SK-N-SH (cell line): Measurements from ENCODE around the gene ZNF799. TPM values are rescaled to one million over a fixed set of nuclear protein-coding genes. Genes with fewer than 3 reads are reported as not detected.
"Not testable (repeated sequence)": the region's sequence is repeated elsewhere in the genome, so short reads cannot be mapped to it uniquely, and the experiment has no call there.

Experiments used
- CTCF ChIA-PET: fragments of 300-600, 350-600 bp; formaldehyde crosslinking; extraction: SDS; loops from one replicate; lab custom pipeline; 2021; lab: Yijun Ruan, JAX
- POLR2A ChIA-PET: fragments of 350-600 bp; sonication (Branson Sonifier 250); formaldehyde crosslinking; extraction: SDS; loops from one replicate; lab custom pipeline; 2020; ENCODE audit warnings: antibody characterized with exemption, inconsistent platforms; lab: Yijun Ruan, JAX
- DNase-seq: peaks from one replicate; pipeline ENCODE4 v3.0.0; 2012
- H2AFZ ChIP-seq: fragments of 200-600 bp; sonication (generic); 2 replicates; pipeline ENCODE4 v1.8.1; 2016; ENCODE audit warnings: antibody characterized with exemption, mild to moderate bottlenecking, low read depth
- H3F3A ChIP-seq: fragments of 200-600 bp; sonication (generic); replicated peaks from 2 replicates; pipeline ENCODE3; 2016; ENCODE audit warnings: antibody characterized with exemption, mild to moderate bottlenecking; ENCODE audit not compliant: insufficient read depth
- H3K27ac ChIP-seq, 2 experiments: fragments of 200-500 bp in 1 of 2; fragments of 200-600 bp in 1 of 2; sonication (Bioruptor generic) in 1 of 2; sonication (generic), shearing (Covaris generic) in 1 of 2; 2 replicates each; pipeline versions ENCODE4 v1.5.1 to v1.6.1; 2014 to 2016; ENCODE audit warnings: low read depth in 2 of 2, inconsistent platforms in 1 of 2, low read length in 1 of 2, mild to moderate bottlenecking in 1 of 2, mixed read lengths in 1 of 2
- H3K27me3 ChIP-seq: fragments of 200-600 bp; sonication (generic), shearing (Covaris generic); 2 replicates; pipeline ENCODE4 v1.6.1; 2016; ENCODE audit warnings: mixed run types; ENCODE audit not compliant: insufficient read depth
- H3K36me3 ChIP-seq, 2 experiments: fragments of 200-500 bp in 1 of 2; fragments of 200-600 bp in 1 of 2; sonication (Bioruptor generic) in 1 of 2; sonication (generic) in 1 of 2; replicated peaks in 1 of 2; 2 replicates each; pipeline versions ENCODE3 to v1.5.1; 2014 to 2016; ENCODE audit warnings: low read length in 1 of 2, mild to moderate bottlenecking in 1 of 2; ENCODE audit not compliant: insufficient read depth in 2 of 2, control insufficient read depth in 1 of 2
- H3K4me1 ChIP-seq, 2 experiments: fragments of 200-500 bp in 1 of 2; fragments of 200-600 bp in 1 of 2; sonication (Bioruptor generic) in 1 of 2; sonication (generic), shearing (Covaris generic) in 1 of 2; 2 replicates each; pipeline versions ENCODE4 v1.5.1 to v1.6.1; 2014 to 2016; ENCODE audit warnings: low read depth in 1 of 2, low read length in 1 of 2, mixed run types in 1 of 2; ENCODE audit not compliant: insufficient read depth in 2 of 2, control insufficient read depth in 1 of 2
- H3K4me2 ChIP-seq: fragments of 200-600 bp; sonication (generic), shearing (Covaris generic); 2 replicates; pipeline ENCODE4 v1.6.1; 2017; ENCODE audit warnings: mixed run types
- H3K4me3 ChIP-seq, 2 experiments: fragments of 200-500 bp in 1 of 2; fragments of 200-600 bp in 1 of 2; sonication (Bioruptor generic) in 1 of 2; sonication (generic), shearing (Covaris generic) in 1 of 2; 2 replicates each; pipeline versions ENCODE4 v1.5.1 to v1.8.1; 2014 to 2016; ENCODE audit warnings: low read depth in 2 of 2, inconsistent platforms in 1 of 2, low read length in 1 of 2, mild to moderate bottlenecking in 1 of 2, mixed read lengths in 1 of 2, moderate library complexity in 1 of 2
- H3K79me2 ChIP-seq: fragments of 200-600 bp; sonication (generic); 2 replicates; pipeline ENCODE4 v1.8.1; 2017; ENCODE audit warnings: mild to moderate bottlenecking; ENCODE audit not compliant: insufficient read depth
- H3K9ac ChIP-seq: fragments of 200-600 bp; sonication (generic); 2 replicates; pipeline ENCODE4 v1.6.1; 2017; ENCODE audit warnings: mixed run types
- H3K9me2 ChIP-seq: fragments of 200-600 bp; sonication (generic); 2 replicates; pipeline ENCODE4 v1.6.1; 2017; ENCODE audit warnings: mixed run types
- H3K9me3 ChIP-seq: fragments of 200-600 bp; sonication (generic); 2 replicates; pipeline ENCODE4 v1.6.1; 2017; ENCODE audit warnings: mixed run types, mild to moderate bottlenecking, moderate library complexity
- H4K20me1 ChIP-seq: fragments of 200-600 bp; sonication (generic); 2 replicates; pipeline ENCODE4 v1.6.1; 2017; ENCODE audit warnings: mild to moderate bottlenecking, mixed run types; ENCODE audit not compliant: insufficient read depth
- CHD2 ChIP-seq: fragments of 150-350 bp; IDR thresholded peaks from 2 replicates; pipeline ENCODE4 v1.6.1; 2018; ENCODE audit warnings: low read length; ENCODE audit not compliant: partially characterized antibody
- CTCF ChIP-seq: fragments of 200-600 bp; sonication (generic); IDR thresholded peaks from 2 replicates; pipeline ENCODE4 v1.6.1; 2017; ENCODE audit warnings: antibody characterized with exemption, mild to moderate bottlenecking, moderate library complexity
- EP300 ChIP-seq, 2 experiments: IDR thresholded peaks; 2 replicates each; pipeline versions ENCODE4 v1.4.0 to v1.6.1; 2012; ENCODE audit warnings: borderline replicate concordance in 1 of 2, low read depth in 1 of 2, low read length in 1 of 2
- EZH2phosphoT487 ChIP-seq: fragments of 200-600 bp; sonication (generic); IDR thresholded peaks from 2 replicates; pipeline ENCODE4 v1.6.1; 2017; ENCODE audit warnings: low read depth, mixed run types, mild to moderate bottlenecking, antibody characterized with exemption, moderate library complexity, borderline replicate concordance
- FOXJ3 ChIP-seq: sonication (generic); formaldehyde crosslinking; IDR thresholded peaks from 2 replicates; pipeline ENCODE4 v1.5.1; 2020; ENCODE audit warnings: mild to moderate bottlenecking, missing genetic modification reagents
- FOXM1 ChIP-seq: IDR thresholded peaks from 2 replicates; pipeline ENCODE4 v1.4.0; 2012; ENCODE audit warnings: low read depth, mild to moderate bottlenecking
- GATA2 ChIP-seq: sonication (generic); formaldehyde crosslinking; IDR thresholded peaks from 2 replicates; pipeline ENCODE4 v1.5.0; 2020; ENCODE audit warnings: mild to moderate bottlenecking, missing genetic modification reagents
- IRF3 ChIP-seq: fragments of 150-350 bp; IDR thresholded peaks from 2 replicates; pipeline ENCODE4 v1.6.1; 2016; ENCODE audit warnings: mild to moderate bottlenecking, low read depth, low read length
- MEF2A ChIP-seq: IDR thresholded peaks from 2 replicates; pipeline ENCODE4 v1.4.0; 2012; ENCODE audit warnings: low read depth, borderline replicate concordance
- NFIC ChIP-seq: IDR thresholded peaks from 2 replicates; pipeline ENCODE4 v1.4.0; 2012; ENCODE audit warnings: borderline replicate concordance
- PBX3 ChIP-seq: IDR thresholded peaks from 2 replicates; pipeline ENCODE4; 2012
- RAD21 ChIP-seq: IDR thresholded peaks from 2 replicates; pipeline ENCODE4 v1.6.1; 2012; ENCODE audit warnings: mild to moderate bottlenecking, low read length
- RCOR1 ChIP-seq: fragments of 150-350 bp; IDR thresholded peaks from 2 replicates; pipeline ENCODE4 v1.6.1; 2017; ENCODE audit warnings: antibody characterized with exemption, low read length
- RFX5 ChIP-seq: IDR thresholded peaks from 2 replicates; pipeline ENCODE4 v1.6.1; 2012; ENCODE audit warnings: mild to moderate bottlenecking, improper control_type of control experiment, low read length
- TEAD4 ChIP-seq: IDR thresholded peaks from 2 replicates; pipeline ENCODE4 v1.4.0; 2012; ENCODE audit warnings: mild to moderate bottlenecking, borderline replicate concordance; ENCODE audit not compliant: insufficient read depth
- YY1 ChIP-seq: IDR thresholded peaks from 2 replicates; pipeline ENCODE4 v1.4.0; 2012; ENCODE audit warnings: low read depth, mild to moderate bottlenecking
- WGBS: methylation state at CpG from one replicate; pipeline ENCODE4 v1.1.6; 2017; ENCODE audit warnings: low lambda C conversion rate; 5-methylcytosine and 5-hydroxymethylcytosine counted together
- polyA plus RNA-seq, 3 experiments: library from polyadenylated mRNA; depleted of rRNA; stranded (reverse); fragments of >200 nt; gene quantifications; 2 replicates each; pipeline ENCODE4 v1.2.3, GENCODE V29; 2012

The ZNF799 gene
- polyA plus RNA-seq, 1 of the 3 experiments (the other 2 are of a cell fraction), result 0.99 TPM

- WGBS, result 70% methylated on average over 2 of the region's 2 CpGs
- H3K4me1 ChIP-seq, result no peaks in the 10 kb centered on the region
- no peak overlapping the region for H3K4me2 ChIP-seq
- no peaks in the 10 kb centered on the region for H3K9me2 ChIP-seq
- no peaks in the 10 kb centered on the region for H4K20me1 ChIP-seq
- no peaks in the 10 kb centered on the region for H3F3A ChIP-seq
- H3K79me2 ChIP-seq, result no peaks in the 10 kb centered on the region
- CTCF ChIA-PET, result no interaction called here
- no peak overlapping the region for H3K9ac ChIP-seq
- no peak overlapping the region for H3K4me3 ChIP-seq
- no peaks in the 10 kb centered on the region for H3K27me3 ChIP-seq
- DNase-seq, result no peak
- H3K9me3 ChIP-seq, result no peaks in the 10 kb centered on the region; the same call in 1 of the 2 replicates
- no peak overlapping the region for H3K27ac ChIP-seq
- TF ChIP-seq TEAD4 (no peak), CTCF (no peak), RFX5 (no peak)
- TF ChIP-seq, all 33 proteins: peak for 0
- Histone ChIP-seq H3K36me3 (peaks cover 6 to 20% of the 10 kb centered on the region in 2 experiments), H2AFZ (no peak overlapping the region)
- POLR2A ChIA-PET, result no interaction called here
Measured at GRCh38 chr19:12425236-12425887, 24.3 kb upstream of the ZNF799 start.

- CTCF ChIA-PET, H3F3A ChIP-seq, POLR2A ChIA-PET, H2AFZ ChIP-seq, H3K9ac ChIP-seq, H3K4me2 ChIP-seq, H3K9me2 ChIP-seq, H3K4me3 ChIP-seq, H3K4me1 ChIP-seq, H3K36me3 ChIP-seq, H3K79me2 ChIP-seq, H3K27ac ChIP-seq, H4K20me1 ChIP-seq, H3K9me3 ChIP-seq, DNase-seq, H3K27me3 ChIP-seq: not testable (repeated sequence)
- 60% methylated on average over 5 of the region's 5 CpGs for WGBS
Measured at GRCh38 chr19:12417273-12417672, 16.2 kb upstream of the ZNF799 start.

- TF ChIP-seq RAD21 (no peak), EZH2phosphoT487 (no peak), CHD2 (no peak), MEF2A (no peak), PBX3 (no peak), RCOR1 (no peak), FOXJ3 (no peak), EP300 (IDR thresholded peaks at IDR 0.05; ENCODE audit: borderline replicate concordance in 1 of 2, low read depth in 1 of 2, low read length in 1 of 2) (no peak), NFIC (no peak), IRF3 (no peak), FOXM1 (no peak), RFX5 (no peak), GATA2 (CRISPR knock-in tag) (no peak), YY1 (no peak)
- TF ChIP-seq, all 33 proteins: peak for 0
- Histone ChIP-seq H3K27ac (no peak overlapping the region), H2AFZ (no peak overlapping the region), H3K4me3 (no peak overlapping the region), H3K36me3 (no peaks in the 10 kb centered on the region), H4K20me1 (no peaks in the 10 kb centered on the region), H3K4me2 (no peak overlapping the region), H3K9me2 (no peaks in the 10 kb centered on the region), H3K4me1 (no peaks in the 10 kb centered on the region), H3K79me2 (no peaks in the 10 kb centered on the region), H3K27me3 (no peaks in the 10 kb centered on the region), H3K9ac (no peak overlapping the region), H3K9me3 (no peaks in the 10 kb centered on the region), H3F3A (no peaks in the 10 kb centered on the region)
- ChIA-PET POLR2A (interaction anchor here (0.6 kb wide), 1 partner anchor 64 kb away, joined by 3 read pairs; no protein-coding TSS in a partner anchor), CTCF (no interaction called here)
- no peak for DNase-seq
- WGBS, result 78% methylated on average over 2 of the region's 2 CpGs
Measured at GRCh38 chr19:12411893-12412292, 10.8 kb upstream of the ZNF799 start.
